Measurements from ENCODE around the gene ASS1.

ASS1 gene

DNA sequence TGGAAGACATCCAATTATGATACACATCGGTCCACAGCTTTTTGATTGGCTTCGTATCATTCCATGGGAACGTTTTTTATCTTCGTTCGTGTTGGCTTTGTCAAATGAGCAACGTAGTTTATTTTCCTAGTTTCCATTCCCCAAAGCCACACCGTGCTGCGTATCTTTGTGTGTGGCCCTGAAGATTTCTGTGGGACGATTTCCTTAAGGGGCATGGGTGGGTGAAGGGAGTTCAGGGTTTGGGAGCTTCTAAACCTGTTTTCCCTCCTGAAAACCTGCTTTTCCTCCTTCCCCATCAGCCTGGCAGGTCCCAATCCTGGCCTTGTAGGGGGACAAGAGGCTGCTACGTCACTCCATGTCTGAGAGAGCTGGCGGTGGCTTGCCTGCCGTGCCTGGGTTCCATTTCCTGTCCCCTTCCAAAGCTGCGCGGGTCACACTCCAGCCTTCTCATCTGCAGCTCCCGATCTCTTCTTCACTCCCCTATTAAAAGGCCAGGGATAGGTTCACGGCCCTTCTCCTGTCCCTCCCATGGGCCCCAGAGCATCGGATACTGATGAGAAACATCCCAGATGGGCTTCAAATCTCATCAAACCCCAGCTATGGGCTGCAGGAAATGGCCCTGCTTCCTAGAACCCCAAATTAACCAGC lies 23.5 kb upstream of the ASS1 start:
- TF ChIP-seq CTCF (conservative IDR thresholded peaks at IDR 0.05): no peak
- H3K27ac ChIP-seq: no peak overlapping the region

DNA sequence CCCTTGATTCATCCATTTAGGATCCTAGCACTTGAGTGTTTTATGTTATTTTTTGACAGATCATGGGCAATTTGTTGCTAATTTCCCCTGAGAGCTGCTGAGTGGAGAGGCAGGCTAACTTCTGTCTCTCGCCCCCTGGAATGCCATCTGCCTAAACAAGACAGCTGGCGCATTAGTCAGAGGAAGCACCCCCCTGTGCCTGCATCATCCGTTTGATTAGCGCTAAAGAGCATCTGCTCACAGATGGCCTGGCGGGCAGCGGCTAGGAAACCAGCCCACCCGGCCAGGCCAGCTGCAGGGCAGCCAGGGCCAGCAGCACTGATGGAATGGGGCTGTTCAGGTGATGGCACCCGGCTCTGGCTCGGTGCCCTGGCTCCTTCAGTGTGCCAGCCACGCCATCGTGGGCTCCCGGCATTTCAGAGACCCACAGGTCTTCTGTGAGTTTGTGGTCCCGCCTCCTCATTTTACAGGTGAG lies 22.9 kb upstream of the ASS1 start:
- H3K27ac ChIP-seq: no peak overlapping the region
- TF ChIP-seq CTCF (conservative IDR thresholded peaks at IDR 0.05): no peak

- TF ChIP-seq CTCF (conservative IDR thresholded peaks at IDR 0.05): no peak
- no peak overlapping the region for H3K27ac ChIP-seq
Observed at GRCh38 chr9:130422546-130422945, 22.2 kb upstream of the ASS1 start.

GRCh38 chr9:130423272-130423671 lies 21.5 kb upstream of the ASS1 start:
- H3K27ac ChIP-seq: no peak overlapping the region

GRCh38 chr9:130424595-130425454 lies 19.9 kb upstream of the ASS1 start:
- H3K27ac ChIP-seq: no peak overlapping the region
- TF ChIP-seq CTCF (conservative IDR thresholded peaks at IDR 0.05): no peak

More at GRCh38 chr9:130423272-130423671, 21.5 kb upstream of the ASS1 start:
- TF ChIP-seq CTCF (conservative IDR thresholded peaks at IDR 0.05): no peak

DNA sequence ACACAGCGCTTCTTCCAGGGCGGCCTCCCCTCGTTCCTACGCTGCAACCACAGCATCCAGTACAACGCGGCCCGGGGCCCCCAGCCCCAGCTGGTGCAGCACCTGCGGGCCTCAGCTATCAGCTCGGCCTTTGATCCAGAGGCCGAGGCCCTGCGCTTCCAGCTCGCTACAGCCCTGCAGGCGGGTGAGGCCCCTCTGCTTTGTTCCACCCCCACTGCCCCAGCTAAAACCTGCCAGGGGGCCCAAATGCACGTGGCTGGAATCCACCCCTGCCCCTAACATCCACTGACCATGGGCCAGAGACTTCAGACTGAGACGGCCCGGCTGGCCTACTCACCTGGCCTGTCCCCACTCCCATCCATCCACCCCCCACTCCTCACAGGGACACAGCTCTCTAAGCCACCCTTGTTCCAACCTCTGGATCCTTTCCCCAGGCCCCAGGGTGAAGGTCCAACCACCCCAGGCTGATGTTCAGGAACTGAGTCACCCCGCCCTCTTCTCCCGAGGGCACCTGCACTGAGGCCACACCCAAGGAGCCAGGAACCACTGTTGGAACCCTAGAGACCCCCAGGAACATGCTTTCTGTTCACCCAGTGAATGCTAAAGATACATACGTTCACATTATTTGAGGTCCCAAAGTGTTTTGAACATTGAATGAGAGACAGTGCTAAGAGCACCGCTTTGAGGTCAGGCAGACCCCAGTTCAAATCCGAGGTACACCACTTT lies 18.9 kb upstream of the ASS1 start:
- TF ChIP-seq CTCF (conservative IDR thresholded peaks at IDR 0.05): no peak
- H3K27ac ChIP-seq: no peak overlapping the region

GRCh38 chr9:130426467-130426773 lies 18.3 kb upstream of the ASS1 start:
- no peak for TF ChIP-seq CTCF (conservative IDR thresholded peaks at IDR 0.05)
- H3K27ac ChIP-seq: no peak overlapping the region

All from VCaP (cell line).